Fibroblast of mammary gland (primary cell): ENCODE measurements around the gene B4GALNT4.

Experiments used
- DNase-seq: peaks from one replicate; pipeline ENCODE4 v3.0.0-alpha.2; 2010; ENCODE audit warnings: low read depth
- H3K4me3 ChIP-seq: 2 replicates; pipeline ENCODE4 v1.5.1; 2011; ENCODE audit warnings: low read depth, mild to moderate bottlenecking, low read length, moderate library complexity; ENCODE audit not compliant: control insufficient read depth
- TF ChIP-seq, protein P1 (sequence below): conservative IDR thresholded peaks from 2 replicates; pipeline ENCODE4 v1.5.1; 2011; ENCODE audit warnings: low read depth, low read length, inconsistent platforms; ENCODE audit not compliant: control insufficient read depth, insufficient read depth

The B4GALNT4 gene

DNA sequence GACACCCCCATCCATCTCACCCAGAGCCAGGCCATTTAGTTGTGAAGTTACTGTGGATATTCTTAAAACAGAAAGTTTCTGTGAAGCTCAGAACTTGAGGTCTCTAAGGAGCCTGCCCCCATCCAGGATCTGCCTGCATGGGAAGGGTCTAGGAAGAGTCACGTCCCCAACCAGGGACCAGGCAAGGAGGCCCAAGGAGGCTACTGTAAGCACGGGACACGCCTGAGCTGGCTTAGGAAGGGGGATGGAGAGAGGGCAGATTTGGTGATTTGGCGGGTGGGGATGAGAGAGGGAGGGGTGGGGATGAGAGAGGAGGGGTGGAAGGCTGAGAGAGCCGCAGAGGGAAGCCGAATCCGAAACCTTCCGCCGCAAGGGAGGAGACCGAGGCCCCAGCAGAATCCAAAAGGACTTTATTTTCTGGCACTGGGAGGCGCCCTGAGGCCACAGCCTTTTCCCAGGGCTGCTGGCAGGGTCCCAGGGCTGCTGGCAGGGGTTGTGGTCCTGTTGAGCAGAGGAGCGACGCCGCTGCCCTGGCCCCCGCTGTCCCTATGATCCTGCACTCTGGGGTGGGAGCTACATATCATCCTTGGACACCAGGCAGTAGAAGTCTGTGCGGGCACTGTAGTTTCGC is 36.1 kb downstream of the B4GALNT4 start:
- H3K4me3 ChIP-seq: no peak overlapping the region
- DNase-seq: peak; percentile 27
- TF ChIP-seq, protein P1, sequence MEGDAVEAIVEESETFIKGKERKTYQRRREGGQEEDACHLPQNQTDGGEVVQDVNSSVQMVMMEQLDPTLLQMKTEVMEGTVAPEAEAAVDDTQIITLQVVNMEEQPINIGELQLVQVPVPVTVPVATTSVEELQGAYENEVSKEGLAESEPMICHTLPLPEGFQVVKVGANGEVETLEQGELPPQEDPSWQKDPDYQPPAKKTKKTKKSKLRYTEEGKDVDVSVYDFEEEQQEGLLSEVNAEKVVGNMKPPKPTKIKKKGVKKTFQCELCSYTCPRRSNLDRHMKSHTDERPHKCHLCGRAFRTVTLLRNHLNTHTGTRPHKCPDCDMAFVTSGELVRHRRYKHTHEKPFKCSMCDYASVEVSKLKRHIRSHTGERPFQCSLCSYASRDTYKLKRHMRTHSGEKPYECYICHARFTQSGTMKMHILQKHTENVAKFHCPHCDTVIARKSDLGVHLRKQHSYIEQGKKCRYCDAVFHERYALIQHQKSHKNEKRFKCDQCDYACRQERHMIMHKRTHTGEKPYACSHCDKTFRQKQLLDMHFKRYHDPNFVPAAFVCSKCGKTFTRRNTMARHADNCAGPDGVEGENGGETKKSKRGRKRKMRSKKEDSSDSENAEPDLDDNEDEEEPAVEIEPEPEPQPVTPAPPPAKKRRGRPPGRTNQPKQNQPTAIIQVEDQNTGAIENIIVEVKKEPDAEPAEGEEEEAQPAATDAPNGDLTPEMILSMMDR: no peak

DNA sequence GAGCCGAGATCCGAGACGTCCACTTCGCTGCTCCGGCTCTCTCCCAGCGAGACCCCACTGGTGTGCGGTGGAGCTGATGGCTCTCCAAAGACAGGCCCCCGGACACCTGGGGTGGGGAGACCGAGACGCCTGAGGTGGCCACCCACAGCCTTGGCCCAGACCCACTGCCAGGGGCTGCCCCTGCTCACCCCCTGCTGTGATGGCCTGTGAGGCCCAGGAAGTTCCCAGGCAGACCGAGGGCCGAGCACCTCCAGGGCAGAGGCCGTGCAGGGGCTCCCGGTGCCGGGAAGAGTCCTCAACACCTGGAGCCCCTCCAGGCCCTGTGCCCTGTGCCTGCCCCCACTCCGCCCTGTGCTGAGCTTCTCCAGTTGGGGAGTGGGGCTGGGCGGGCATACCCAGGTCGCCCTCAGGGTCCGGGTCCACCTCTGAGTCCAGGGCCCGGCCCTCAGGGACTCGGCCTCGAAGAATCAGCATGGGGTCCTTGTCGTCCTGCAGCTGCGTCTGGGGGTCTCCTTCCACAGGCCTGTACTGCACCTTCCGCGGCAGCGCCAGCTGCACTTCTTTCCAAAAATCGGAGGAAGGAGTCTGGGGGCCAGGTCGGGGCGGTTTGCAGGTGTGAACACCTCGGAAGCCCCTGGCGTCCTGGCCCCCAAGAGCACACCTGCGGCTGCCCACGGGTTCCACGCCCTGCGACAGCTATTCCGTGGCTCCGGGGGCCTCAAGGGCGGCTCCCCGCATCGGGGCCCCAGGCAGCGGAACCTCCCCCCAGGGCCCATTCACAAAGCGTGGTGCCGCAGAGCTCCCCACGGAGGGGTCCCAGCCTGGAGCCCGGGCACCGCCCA is 36.9 kb downstream of the B4GALNT4 start:
- no peak for DNase-seq
- H3K4me3 ChIP-seq: peak overlapping the region; percentile 44
- TF ChIP-seq, protein P1: no peak

DNA sequence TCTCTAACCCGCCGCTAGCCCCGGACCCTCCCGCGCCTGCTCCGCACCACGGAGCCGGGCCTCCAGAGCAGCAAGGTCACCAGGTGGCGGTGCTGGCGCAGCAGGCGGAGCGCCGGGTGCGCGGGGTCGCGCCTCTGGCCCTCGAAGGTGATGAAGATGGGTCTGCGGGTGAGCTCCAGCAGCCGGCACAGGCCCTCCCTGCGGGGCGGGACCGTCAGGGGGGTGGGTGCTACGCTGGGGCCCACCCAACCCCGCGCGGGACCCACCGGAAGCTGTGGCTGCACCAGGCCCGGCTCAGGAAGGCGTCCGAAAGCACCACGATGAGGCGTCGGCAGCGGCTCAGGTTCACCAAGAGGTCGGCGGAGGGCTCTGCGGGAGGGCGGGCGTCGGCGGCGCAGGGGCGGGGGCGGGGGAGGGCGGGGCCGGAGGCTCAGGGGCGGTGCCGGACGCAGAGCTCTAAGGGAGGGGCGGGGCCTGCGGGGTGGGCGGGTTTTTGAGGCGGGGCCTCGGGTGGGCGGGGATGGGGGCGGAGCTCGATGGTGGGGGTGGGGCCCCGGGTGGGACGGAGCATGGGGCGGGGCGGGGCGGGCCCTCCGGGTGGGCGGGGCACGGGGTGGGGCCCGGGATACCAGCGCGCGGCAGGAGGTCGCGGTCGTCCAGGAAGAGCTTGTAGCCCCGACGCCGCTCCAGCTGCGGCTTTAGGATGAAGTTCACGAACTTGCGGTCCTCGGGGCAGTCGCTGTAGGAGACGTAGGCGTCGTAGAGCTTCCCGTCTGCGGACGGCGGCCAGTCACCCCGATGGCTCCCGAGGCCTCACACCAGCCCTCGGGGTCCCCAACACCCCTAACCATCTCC is 37.7 kb downstream of the B4GALNT4 start:
- DNase-seq: peak; percentile 72
- peak overlapping the region; percentile 44 for H3K4me3 ChIP-seq
- TF ChIP-seq, protein P1: no peak

DNA sequence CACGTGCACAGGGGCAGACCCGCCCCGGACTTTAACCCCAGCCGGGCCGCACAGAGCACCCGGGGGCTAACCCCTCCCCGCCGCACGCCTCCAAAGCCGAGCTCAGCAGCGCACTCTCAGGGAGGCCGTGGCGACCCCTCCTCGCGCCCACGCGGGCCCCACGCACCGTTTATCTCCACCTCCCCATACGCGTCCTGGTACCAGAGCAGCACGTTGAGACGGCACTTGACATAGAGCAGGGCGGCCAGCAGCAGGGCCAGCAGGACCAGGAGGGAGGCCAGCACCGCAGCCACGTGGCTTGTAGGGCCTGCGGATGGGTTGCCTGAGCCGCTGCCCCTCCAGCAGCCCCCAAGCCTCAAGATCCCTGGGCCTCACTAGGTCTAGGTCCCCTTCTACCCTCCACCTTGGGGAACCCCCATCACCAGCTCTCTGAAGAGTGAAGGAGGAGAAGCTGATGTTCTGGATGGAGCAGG is 38.4 kb downstream of the B4GALNT4 start:
- H3K4me3 ChIP-seq: no peak overlapping the region
- DNase-seq: no peak
- TF ChIP-seq, protein P1: no peak

DNA sequence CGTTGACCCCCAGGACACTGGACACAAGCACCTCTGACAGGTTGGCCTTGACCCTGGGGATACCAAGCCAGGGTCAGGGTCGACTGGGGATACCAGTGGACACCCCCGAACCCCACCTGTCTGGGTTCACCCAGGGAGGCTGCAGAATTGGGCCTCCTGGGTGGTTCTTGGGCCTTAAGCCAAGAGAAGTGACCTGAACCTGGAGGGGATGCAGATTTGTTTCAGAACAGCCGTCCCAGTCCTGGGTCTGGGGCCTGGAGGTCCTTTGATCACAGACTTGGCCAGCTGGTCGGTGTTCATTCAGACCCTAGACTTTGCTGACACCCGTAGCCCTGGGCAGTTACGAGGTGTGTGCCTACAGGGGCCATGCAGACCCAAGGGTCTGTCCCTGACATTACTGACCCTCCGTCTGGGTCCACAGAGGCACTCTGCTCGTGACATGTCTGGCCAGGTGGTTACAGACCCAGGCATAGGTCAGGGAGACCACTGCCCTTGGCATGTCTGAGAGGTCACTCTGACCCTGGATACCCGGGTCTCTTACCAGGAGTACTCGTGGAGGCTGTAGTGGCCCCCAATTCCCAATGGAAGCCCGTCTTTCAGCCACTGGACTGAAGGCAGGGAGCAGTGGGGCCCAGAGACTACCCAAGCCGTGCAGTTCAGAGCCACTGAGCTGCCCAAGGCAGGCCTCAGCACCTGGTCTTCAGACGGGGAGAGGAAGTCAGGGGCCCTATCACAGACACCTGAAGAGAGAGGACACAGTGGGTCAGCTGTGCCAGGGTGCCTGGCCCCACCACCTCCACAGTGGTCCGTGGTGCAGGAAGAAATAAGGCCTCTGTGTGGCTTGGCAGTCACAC is 39.1 kb downstream of the B4GALNT4 start:
- no peak for DNase-seq
- no peak overlapping the region for H3K4me3 ChIP-seq
- TF ChIP-seq, protein P1: no peak
